Purkinje cell (primary cell): Measurements from ENCODE around the gene PRTN3. TPM values are rescaled to one million over a fixed set of nuclear protein-coding genes. Genes with fewer than 3 reads are reported as not detected.

Experiments used
- polyA plus RNA-seq: library from polyadenylated mRNA; unstranded; fragments of >200 nt; fragmentation: Nextera tagmentation; gene quantifications from 2 replicates; pipeline ENCODE4 v1.2.1, GENCODE V29; 2014

Gene PRTN3
- polyA plus RNA-seq: not detected in 2 replicates

DNA sequence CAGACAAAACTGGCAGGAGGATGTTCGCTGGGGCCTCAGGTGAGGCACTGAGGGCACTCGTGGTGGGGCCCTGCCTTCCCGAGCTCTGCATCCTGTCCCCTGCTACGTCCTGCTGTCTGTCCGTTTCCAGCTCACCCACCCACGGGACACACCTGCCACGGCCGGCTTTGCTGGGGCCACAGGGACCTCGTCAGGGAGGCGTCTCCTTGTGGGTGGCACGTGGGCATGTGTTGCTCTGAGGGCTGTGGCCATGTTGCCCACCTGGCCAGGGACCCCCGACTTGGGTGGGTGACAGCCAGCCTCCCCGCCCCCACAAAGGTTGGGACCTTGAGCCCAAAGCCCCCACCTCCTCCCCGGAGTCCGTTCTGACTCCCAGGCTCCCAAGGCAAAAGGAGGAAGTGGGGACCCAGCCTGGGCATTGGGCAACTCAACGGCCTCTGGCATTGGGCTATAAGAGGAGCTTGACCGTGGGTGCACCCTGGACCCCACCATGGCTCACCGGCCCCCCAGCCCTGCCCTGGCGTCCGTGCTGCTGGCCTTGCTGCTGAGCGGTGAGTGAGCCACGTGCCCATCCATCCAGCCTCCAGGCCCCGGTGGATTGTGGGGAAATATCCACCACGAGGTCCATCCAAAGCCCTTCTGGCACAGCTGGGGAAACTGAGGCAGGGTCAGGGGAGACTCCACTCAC, at the start of gene PRTN3:
Gene PRTN3 (plus strand): TSS at position 481 of the 688 bp plus-strand sequence. CDS start 10 bp downstream, at position 491.

DNA sequence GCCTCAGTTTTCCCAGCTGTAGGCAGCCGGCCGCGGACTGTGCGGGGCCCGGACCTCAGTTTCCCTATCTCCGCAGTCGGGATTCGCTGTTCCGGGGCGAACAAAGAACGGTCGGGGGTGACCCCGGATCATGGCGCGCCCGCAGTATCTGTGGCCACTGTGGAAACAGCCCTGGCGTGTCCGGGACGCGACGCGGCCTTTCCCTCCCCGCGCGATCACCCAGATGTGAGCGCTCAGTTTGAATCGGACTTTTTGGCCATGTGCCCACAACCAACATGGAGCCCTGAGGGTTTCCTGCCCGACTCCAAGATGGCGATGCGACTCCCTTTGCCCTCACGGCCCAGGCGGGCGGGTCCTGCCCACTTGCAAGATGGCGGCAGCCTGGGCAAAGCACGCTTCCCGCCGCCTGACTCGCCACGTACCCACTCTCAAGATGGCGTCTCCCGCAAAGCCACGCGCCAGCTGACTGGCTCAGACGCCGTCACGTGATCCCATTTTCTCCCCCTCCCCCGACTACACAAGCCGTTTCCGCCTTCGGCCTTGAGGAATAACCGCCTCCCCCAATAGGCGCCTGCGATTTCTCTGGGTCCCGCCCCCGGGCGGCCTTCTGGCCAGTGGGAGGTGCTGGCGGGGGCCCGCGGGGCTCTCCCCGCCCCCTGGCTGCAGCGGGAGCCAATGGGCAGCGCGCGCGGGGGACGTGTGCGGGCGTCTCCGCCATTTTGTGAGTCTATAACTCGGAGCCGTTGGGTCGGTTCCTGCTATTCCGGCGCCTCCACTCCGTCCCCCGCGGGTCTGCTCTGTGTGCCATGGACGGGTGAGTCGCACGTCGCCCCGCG, 43.9 kb upstream of the PRTN3 start, which contains the start of gene PTBP1:
Gene PTBP1 (plus strand): TSS at position 761 of the 836 bp plus-strand sequence. CDS start 46 bp downstream, at position 807.

DNA sequence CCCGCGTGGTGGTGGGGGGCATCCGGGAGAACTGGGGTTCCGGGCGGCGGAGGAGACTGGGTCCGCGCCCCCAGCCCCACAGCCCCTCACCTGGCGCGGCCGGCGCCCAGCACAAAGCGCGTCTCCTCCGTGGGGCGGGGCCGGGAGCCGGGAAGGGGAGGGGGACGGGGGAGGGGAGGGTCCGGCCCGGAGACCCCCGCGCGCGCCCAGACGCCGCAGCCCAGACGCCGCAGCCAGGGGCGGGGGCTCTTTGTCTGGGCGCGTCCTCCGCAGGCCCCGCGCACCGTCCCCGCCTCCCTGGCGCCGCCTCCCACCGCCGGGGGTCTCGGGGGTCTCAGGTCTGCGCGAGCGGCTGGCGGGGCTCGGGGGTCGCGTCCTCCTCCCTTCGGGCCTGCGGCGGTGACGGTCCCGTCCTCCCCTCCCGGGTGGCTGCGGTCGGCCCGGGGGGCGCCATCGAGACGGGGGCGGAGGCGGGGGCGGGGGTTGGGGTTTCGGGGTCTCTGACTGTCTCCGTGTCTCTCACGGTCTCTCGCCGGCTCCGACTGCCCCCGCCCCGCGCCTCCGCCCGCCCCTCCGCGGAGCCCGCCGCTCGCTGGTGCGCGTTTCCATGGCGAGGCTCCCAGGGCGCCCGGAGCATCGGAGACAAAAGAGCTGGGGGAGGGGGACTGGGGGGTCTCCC, 18.8 kb upstream of the PRTN3 start, which contains the start of gene PLPPR3:
Gene PLPPR3 (minus strand): TSS at position 131 of the 679 bp plus-strand sequence. CDS start 396 bp downstream, outside the sequence.

GRCh38 chr19:827710-828321, 13.0 kb upstream of the PRTN3 start, which contains the start of gene AZU1:
Gene AZU1, plus strand, starts transcription at chr19:827837. Its CDS starts 10 bp downstream, at chr19:827847.

GRCh38 chr19:852136-853013, 11.6 kb downstream of the PRTN3 start, which contains the start of gene ELANE:
Gene ELANE, plus strand, starts transcription at chr19:852303. Its CDS starts 26 bp downstream, at chr19:852329.

GRCh38 chr19:858868-859843, 18.4 kb downstream of the PRTN3 start, which contains the start of gene CFD:
Gene CFD, plus strand, starts transcription at chr19:859664. Its CDS starts 26 bp downstream, at chr19:859690.

DNA sequence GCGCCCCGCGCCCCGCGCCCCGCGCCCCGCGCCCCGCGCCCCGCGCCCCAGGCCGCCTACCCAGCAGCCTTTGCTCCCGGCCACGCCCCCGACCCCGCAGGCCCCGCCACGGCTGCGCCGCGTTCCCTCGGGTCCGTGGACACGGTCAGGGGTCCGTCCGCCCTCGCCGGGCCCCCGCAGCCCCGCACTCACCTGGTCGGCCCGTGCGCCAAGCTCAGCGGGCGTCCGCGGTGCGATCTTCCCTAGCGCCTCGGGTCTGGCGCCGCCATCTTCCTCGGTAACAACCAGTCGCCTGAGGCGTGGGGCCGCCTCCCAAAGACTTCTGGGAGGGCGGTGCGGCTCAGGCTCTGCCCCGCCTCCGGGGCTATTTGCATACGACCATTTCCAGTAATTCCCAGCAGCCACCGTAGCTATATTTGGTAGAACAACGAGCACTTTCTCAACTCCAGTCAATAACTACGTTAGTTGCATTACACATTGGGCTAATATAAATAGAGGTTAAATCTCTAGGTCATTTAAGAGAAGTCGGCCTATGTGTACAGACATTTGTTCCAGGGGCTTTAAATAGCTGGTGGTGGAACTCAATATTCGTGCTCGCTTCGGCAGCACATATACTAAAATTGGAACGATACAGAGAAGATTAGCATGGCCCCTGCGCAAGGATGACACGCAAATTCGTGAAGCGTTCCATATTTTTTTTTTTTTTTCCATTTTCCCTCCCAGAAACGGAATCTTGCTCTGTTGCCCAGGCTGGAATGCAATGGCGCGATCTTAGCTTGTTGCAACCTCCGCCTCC, 52.3 kb downstream of the PRTN3 start, which contains the start of the genes MED16 and RNU6-9:
Gene MED16 (minus strand): TSS at position 294 of the 796 bp plus-strand sequence. CDS start 2,056 bp downstream, outside the sequence.
Gene RNU6-9 (plus strand): TSS at position 591 of the 796 bp plus-strand sequence.

Other genes starting within 250 kb of the PRTN3 start
- gene POLRMT, start 207.5 kb upstream of the PRTN3 start, polyA plus RNA-seq: 29.3 and 57.2 TPM in 2 replicates
- gene FGF22, start 201.1 kb upstream of the PRTN3 start, polyA plus RNA-seq: 0.26 TPM in 1 of 2 replicates, not detected in the other
- gene RNF126, start 177.8 kb upstream of the PRTN3 start, polyA plus RNA-seq: 1.0 and 2.2 TPM in 2 replicates
- 1.2 TPM in 1 of 2 replicates, not detected in the other for gene FSTL3, start 164.6 kb upstream of the PRTN3 start, polyA plus RNA-seq
- gene PRSS57, start 145.5 kb upstream of the PRTN3 start, polyA plus RNA-seq: not detected in 2 replicates
- 0.28 and 0.99 TPM in 2 replicates for gene PALM, start 132.1 kb upstream of the PRTN3 start, polyA plus RNA-seq
- not detected in 2 replicates for gene MISP, start 89.9 kb upstream of the PRTN3 start, polyA plus RNA-seq
- 0.62 and 0.71 TPM in 2 replicates for gene PTBP1, start 43.5 kb upstream of the PRTN3 start, polyA plus RNA-seq
- 1.2 TPM in 1 of 2 replicates, not detected in the other for gene PLPPR3, start 19.0 kb upstream of the PRTN3 start, polyA plus RNA-seq
- not detected in 2 replicates for gene AZU1, start 13.2 kb upstream of the PRTN3 start, polyA plus RNA-seq
- not detected in 2 replicates for gene ELANE, start 11.3 kb downstream of the PRTN3 start, polyA plus RNA-seq
- gene CFD, start 18.7 kb downstream of the PRTN3 start, polyA plus RNA-seq: 0.34 and 0.60 TPM in 2 replicates
- 3.6 and 15.3 TPM in 2 replicates for gene MED16, start 52.2 kb downstream of the PRTN3 start, polyA plus RNA-seq
- not detected in 2 replicates for gene RNU6-9, start 52.5 kb downstream of the PRTN3 start, polyA plus RNA-seq
- gene R3HDM4, start 72.2 kb downstream of the PRTN3 start, polyA plus RNA-seq: 0.92 and 2.0 TPM in 2 replicates
- not detected in 2 replicates for gene KISS1R, start 76.3 kb downstream of the PRTN3 start, polyA plus RNA-seq
- gene ARID3A, start 85.0 kb downstream of the PRTN3 start, polyA plus RNA-seq: 0.07 and 0.27 TPM in 2 replicates
- 6.9 and 7.9 TPM in 2 replicates for gene WDR18, start 143.3 kb downstream of the PRTN3 start, polyA plus RNA-seq
- not detected in 2 replicates for gene GRIN3B, start 159.4 kb downstream of the PRTN3 start, polyA plus RNA-seq
- 2.3 and 6.2 TPM in 2 replicates for gene TMEM259, start 180.1 kb downstream of the PRTN3 start, polyA plus RNA-seq
- not detected in 2 replicates for gene RNU6-2, start 180.5 kb downstream of the PRTN3 start, polyA plus RNA-seq
- 0.78 TPM in 1 of 2 replicates, not detected in the other for gene CNN2, start 185.6 kb downstream of the PRTN3 start, polyA plus RNA-seq
- gene ABCA7, start 199.1 kb downstream of the PRTN3 start, polyA plus RNA-seq: 2.1 TPM in 1 of 2 replicates, not detected in the other
- gene ARHGAP45, start 226.2 kb downstream of the PRTN3 start, polyA plus RNA-seq: not detected in 2 replicates